ENCODE data around the gene ZNF529. TPM values are rescaled to one million over a fixed set of nuclear protein-coding genes. Genes with fewer than 3 reads are reported as not detected.
"Not testable (repeated sequence)": the region's sequence is repeated elsewhere in the genome, so short reads cannot be mapped to it uniquely, and the experiment has no call there.

ZNF529 gene
- total and polyA plus RNA-seq, 10 of the 15 experiments (the other 5 are each of a cell fraction or from before 2014, with no cell fraction given), result 1.8 to 12.5 (median 4.5) TPM

GRCh38 chr19:36604656-36605100, 31.6 kb upstream of the ZNF529 start (continued):
- TF ChIP-seq CEBPZ (IDR thresholded peaks at IDR 0.05; ENCODE audit: low read depth, low read length), result no peak
- no peak for TF ChIP-seq CBX3 (IDR thresholded peaks at IDR 0.05; ENCODE audit: borderline replicate concordance, low read depth)
- 0 out of 2 replicates have a peak, but pooled peaks have one; percentile 25 for TF ChIP-seq TCF3 (IDR thresholded peaks at IDR 0.05; ENCODE audit: borderline replicate concordance, insufficient read depth, low read depth, low read length)
- TF ChIP-seq BHLHE40 (IDR thresholded peaks at IDR 0.05; ENCODE audit: borderline replicate concordance in 1 of 2, low read depth in 2 of 2, low read length in 1 of 2), result peak in 1 of 2 experiments; percentile 61; a peak in 2 of 4 replicates
- TF ChIP-seq ATF7 (IDR thresholded peaks at IDR 0.05; ENCODE audit: low read depth), result 0 out of 2 replicates have a peak, but pooled peaks have one; percentile 7
- peak; percentile 75 for TF ChIP-seq TCF12 (IDR thresholded peaks at IDR 0.05; ENCODE audit: low read depth, low read length)
- peak; percentile 81; the same call in 1 of the 2 replicates for TF ChIP-seq SIN3A (IDR thresholded peaks at IDR 0.05; ENCODE audit: low read depth, low read length)
- no peak for TF ChIP-seq SIX5 (IDR thresholded peaks at IDR 0.05; ENCODE audit: low read depth, low read length, severe bottlenecking)
- TF ChIP-seq CREB1 (IDR thresholded peaks at IDR 0.05; ENCODE audit: low read depth), result peak; percentile 76; the same call in 1 of the 2 replicates
- TF ChIP-seq RELB (IDR thresholded peaks at IDR 0.05; ENCODE audit: low read depth), result peak; percentile 26; the same call in 1 of the 2 replicates
- no peak for TF ChIP-seq E2F8 (IDR thresholded peaks at IDR 0.05; ENCODE audit: low read depth, partially characterized antibody)

GRCh38 chr19:36602681-36603080, 29.6 kb upstream of the ZNF529 start:
- intact Hi-C loops (cut with micrococcal nuclease; ENCODE audit: unreplicated experiment), result not testable (repeated sequence)

More at GRCh38 chr19:36602681-36603080, 29.6 kb upstream of the ZNF529 start:
- H3K4me3 ChIP-seq; H4K20me1 ChIP-seq (ENCODE audit: control insufficient read depth, insufficient read depth); in situ Hi-C loops (cut with MboI); H3K4me2 ChIP-seq (ENCODE audit: control insufficient read depth, insufficient read depth); H3K9ac ChIP-seq (ENCODE audit: control insufficient read depth, insufficient read depth, low read length); H3K79me2 ChIP-seq (ENCODE audit: control insufficient read depth, insufficient read depth, low read length); H3K9me3 ChIP-seq (replicated peaks; ENCODE audit: control insufficient read depth, insufficient read depth, low read length); CTCF ChIA-PET; BruUV-seq (replicated peaks); FAIRE-seq; DNase-seq (ENCODE audit: low read depth, low spot score); H3K36me3 ChIP-seq (ENCODE audit: control insufficient read depth in 2 of 2, insufficient read depth in 2 of 2, low read length in 1 of 2); ATAC-seq; H3K27ac ChIP-seq (ENCODE audit: control insufficient read depth, insufficient read depth); H3K4me1 ChIP-seq (ENCODE audit: control insufficient read depth, insufficient read depth, low read length); H3K27me3 ChIP-seq (replicated peaks in 1 of 2; ENCODE audit: control insufficient read depth in 2 of 2, insufficient read depth in 2 of 2, low read length in 1 of 2); H2AFZ ChIP-seq (ENCODE audit: control insufficient read depth, low read depth, low read length): not testable (repeated sequence)
- POLR2A ChIA-PET, result interaction anchor here (1.4 kb wide), 1 partner anchor 16 kb away, joined by 3 read pairs; no protein-coding TSS in a partner anchor
- SMC1A ChIA-PET (ENCODE audit: uncharacterized antibody, unreplicated experiment), result interaction anchor here (1.2 kb wide), 1 partner anchor 21 kb away, joined by 3 read pairs; no protein-coding TSS in a partner anchor
- WGBS (ENCODE audit: insufficient coverage, insufficient replicate concordance, low lambda C conversion rate, missing lambda C conversion rate), result 93% methylated on average over 2 of the region's 10 CpGs
- RAD21 ChIA-PET (ENCODE audit: unreplicated experiment), result interaction anchor here (0.6 kb wide), 1 partner anchor 48 kb away, joined by 3 read pairs; no protein-coding TSS in a partner anchor

Data from GM12878 (cell line).